ENCODE data around the gene TTLL3. TPM values are rescaled to one million over a fixed set of nuclear protein-coding genes. Genes with fewer than 3 reads are reported as not detected.

Gene TTLL3
- total RNA-seq, 1 donor from 2014 or later = 16.5 TPM

DNA sequence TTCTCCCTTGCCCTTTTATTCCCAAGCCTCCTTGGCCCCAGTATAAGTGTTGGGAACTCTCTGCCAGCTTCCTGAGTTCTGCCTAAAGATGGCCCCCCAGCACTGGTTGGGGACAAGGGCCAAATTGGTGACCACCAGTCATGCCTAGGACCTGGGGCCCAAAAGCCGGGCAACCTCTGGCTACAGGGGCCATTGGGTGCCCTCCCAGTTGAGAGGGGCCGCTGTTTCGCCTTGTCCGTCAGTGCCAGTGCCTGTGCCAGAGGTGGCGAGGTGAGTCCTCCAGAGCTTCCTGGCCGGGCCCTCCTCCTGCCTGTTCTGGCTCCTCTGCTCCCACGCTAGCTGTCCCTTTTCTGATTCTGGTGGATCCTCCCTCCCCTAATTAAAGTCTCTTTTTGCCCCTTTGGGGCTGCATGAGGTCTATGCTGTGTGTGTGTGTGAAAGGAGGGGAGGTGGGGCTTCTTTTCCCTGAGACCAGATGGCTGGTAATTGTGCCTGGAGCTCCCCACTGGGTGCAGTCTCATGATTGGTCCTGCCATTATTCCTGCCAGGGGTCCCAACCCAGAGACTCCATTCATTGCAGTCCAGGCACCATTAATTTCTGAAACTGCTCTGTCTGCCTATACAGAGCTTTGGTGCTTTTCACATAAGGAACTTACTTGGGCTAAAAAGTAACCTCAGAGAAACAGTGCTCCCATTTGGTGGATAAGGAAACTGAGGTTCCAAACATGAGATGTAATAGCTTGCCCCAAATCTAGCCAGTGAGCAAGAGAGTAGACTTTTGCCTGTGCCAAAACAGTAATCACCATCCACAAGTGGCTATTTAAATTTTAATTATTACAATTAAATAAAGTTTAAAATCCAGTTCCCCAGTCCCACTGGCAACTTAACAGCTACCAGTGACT, 3.1 kb upstream of the TTLL3 start:
- no peak for DNase-seq

DNA sequence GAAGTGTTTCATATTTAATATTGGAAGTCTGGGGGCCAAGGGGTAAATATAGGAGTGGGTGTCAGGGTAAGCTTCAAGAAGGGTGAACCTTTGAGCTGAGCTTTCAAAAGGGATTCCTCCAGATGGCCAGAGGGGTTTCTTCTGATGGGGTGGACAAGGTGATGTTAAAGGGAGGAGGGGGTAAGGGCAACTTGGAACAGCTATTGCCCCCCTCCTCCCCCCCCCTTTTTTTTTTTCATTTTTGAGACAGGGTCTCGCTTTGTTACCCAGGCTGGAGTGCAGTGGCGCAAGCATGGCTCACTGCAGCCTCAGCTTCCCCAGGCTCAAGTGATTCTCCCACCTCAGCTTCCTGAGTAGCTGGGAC, 2.1 kb upstream of the TTLL3 start:
- DNase-seq = no peak

DNA sequence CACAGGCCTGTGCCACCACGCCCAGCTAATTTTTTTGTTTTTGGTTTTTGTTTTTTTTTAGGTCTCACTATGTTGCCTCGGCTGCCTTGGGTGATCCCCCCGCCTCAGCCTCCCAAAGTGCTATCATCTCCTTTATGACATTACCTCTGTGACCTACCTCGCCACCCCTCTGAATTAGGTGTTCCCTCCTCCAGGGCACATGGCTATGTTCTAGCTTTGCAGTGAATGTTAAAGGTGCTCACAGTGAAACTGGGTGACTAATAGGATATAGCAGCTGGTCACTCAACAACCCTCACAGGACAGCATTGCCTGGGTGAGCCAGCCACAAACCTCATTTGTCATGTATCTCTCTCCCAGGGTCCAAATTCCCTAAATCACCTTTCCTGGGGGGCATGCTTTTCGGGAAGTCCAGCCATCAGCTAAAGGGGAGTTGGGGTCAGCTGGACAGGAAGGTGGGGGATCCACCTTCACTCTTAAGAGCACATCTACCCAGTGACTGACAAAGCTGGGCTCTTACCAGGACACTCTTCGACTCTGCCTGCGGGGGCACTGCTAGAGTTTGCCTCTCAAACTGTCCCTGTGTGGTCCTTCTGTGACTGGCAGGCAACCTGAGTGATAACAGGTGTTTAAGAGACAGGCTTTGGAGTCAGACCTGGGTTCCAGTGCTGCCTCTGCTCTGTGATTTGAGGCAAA, 1.6 kb upstream of the TTLL3 start:
- DNase-seq = no peak

DNA sequence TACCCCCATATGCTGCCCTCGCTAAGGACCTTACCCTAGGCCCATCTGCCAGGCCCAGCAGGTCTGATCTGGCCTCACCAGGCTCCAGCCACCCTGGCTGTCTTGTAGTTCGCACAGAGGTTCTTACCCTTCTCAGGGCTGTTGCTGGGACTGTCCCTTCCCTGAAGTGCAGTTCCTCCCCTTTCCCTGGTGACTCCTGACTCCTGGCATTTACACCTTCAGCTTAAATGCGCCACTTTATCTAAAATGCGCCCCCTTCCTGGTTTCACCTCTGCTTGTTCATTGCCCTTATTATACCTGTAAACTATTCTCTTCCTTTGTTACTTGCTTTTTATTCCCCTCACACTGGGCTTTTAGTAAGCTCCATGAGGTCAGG, 835 bp upstream of the TTLL3 start:
- DNase-seq = no peak

GRCh38 chr3:9810433-9810770, 340 bp downstream of the TTLL3 start:
- DNase-seq = no peak

- DNase-seq = no peak
Measured at GRCh38 chr3:9810846-9811245, 784 bp downstream of the TTLL3 start.

DNA sequence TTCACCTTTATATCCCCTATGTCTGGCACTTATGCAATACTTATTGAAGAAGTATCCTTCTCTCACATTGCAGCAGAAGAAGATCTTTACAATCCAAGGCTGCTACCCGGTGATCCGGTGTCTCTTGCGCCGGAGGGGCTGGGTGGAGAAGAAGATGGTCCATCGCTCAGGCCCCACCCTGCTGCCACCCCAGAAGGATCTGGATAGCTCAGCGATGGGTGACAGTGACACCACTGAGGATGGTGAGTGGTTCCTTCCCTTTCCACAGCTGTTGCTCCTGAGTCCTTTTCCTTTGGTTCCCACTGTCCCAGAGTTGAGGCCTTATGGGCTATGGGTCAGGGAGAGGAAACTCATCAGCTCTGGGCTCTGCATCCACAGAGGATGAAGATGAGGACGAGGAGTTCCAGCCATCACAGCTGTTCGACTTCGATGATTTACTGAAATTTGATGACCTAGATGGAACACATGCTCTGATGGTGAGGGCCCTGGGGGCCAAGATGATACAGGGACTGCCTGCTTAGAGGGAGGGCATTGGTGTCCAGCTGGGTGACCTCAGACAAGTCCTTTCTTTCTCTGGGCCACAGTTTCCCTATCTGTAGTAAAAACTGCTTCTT, 2.9 kb downstream of the TTLL3 start:
- no peak for DNase-seq

GRCh38 chr3:9815986-9816385, 5.9 kb downstream of the TTLL3 start:
- no peak for DNase-seq

GRCh38 chr3:9817436-9817835, 7.4 kb downstream of the TTLL3 start:
- DNase-seq = no peak

DNA sequence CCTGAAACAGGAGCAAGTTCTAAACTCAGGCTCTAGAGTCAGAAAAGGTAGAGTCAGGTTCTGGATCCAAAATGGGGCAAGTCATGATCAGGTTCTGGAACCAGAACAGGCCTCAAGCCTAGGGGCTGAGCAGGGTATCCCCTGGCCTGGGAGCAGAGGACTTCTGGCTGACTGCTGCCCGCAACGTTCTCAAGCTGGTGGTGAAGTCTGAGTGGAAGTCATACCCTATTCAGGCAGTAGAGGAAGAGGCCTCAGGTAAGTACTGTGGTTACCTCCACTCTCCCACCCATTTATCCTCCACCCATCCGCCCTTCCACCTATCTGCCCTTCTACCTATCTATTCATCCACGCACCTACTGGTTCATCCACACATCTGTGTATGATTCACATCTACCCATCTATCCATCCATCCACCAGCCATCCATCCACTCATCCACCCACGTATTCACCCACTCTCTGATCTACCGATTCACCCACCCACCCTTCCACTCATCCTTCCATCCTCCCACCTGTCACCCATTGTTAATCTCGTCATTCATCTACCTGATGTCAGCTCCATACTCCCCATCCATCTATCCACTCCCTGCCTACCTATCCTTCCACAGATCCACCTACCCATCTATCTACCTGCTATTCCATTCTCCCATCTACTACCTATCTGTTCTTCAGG, 8.7 kb downstream of the TTLL3 start:
- DNase-seq = no peak

DNA sequence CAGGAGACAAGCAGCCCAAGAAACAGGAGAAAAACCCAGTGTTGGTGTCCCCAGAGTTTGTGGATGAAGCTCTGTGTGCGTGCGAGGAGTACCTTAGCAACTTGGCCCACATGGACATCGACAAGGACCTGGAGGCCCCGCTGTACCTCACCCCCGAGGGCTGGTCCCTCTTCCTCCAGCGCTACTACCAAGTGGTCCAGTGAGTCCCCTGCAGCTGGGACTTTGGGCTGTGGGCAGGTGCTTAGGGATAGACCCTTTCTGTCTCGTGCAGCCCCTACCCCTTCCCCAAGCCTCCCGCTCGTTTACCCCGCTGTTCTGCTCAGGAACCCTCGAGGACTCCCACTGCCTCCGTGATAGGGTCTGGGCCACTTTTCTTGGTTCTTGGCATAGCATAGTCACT, 10.5 kb downstream of the TTLL3 start:
- DNase-seq = no peak

DNA sequence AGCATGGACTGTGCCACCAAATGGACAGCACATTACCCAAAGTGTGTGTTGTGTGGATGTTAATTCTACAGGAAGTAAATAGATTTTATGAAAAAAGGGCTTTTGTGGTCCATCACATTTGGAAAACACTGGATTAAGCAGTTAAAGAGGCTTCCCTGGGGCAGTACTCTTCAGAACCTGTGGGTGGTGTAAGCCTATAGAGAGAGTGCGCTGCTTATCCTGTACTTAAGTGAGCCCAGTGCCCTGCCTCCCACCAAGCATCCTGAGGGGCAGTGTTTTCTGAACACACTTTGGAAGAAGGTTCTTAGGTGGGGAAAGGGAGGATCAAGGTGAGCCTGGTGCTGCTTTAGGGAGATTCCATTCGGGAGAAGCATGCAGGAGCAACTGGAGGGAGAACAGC, 10.9 kb downstream of the TTLL3 start:
- no peak for DNase-seq

DNA sequence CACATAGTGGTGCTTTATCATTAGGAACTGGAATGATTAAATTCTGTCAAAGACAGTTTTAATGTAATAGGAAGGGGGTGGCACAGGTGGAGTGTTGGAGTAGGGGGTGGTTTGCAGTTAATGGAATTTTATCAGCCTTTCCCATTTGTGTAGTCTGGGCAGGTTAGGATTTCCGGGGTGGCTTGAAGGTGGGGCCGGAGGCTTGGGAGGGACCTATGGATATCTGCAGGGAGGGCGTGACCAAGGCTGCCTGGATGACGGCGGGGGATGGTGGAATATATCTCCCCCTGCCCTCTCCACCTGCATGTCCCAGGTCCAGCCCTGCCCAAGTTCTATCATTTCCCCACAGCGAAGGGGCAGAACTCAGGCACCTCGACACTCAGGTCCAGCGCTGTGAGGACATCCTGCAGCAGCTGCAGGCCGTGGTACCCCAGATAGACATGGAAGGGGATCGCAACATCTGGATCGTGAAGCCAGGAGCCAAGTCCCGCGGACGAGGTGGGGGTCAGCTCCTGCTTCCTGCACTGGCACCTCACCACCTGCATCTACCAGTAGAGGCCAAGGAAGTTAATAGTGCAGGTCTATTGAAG, 15.5 kb downstream of the TTLL3 start:
- DNase-seq = no peak

GRCh38 chr3:9826815-9827573, 16.9 kb downstream of the TTLL3 start:
- DNase-seq = no peak

- no peak for DNase-seq
Measured at GRCh38 chr3:9828801-9829755, 19.0 kb downstream of the TTLL3 start.

- DNase-seq = no peak
Measured at GRCh38 chr3:9831253-9831652, 21.2 kb downstream of the TTLL3 start.

DNA sequence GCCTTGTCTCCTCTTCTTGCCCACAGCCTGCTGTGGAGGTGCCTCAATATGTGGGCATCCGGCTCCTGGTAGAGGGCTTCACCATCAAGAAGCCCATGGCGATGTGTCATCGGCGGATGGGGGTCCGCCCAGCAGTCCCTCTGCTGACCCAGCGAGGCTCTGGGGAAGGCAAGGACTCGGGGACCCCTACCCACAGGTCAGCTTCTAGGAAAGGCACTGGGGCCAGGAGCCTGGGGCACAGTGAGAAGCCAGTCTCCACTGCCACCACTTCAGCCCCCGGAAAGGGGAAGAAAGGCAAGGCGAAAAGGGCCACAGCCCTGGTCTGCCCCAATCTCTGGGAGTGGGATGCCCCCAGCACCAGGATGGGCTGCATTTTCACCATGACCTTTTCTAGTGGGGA, 23.0 kb downstream of the TTLL3 start:
- no peak for DNase-seq

DNA sequence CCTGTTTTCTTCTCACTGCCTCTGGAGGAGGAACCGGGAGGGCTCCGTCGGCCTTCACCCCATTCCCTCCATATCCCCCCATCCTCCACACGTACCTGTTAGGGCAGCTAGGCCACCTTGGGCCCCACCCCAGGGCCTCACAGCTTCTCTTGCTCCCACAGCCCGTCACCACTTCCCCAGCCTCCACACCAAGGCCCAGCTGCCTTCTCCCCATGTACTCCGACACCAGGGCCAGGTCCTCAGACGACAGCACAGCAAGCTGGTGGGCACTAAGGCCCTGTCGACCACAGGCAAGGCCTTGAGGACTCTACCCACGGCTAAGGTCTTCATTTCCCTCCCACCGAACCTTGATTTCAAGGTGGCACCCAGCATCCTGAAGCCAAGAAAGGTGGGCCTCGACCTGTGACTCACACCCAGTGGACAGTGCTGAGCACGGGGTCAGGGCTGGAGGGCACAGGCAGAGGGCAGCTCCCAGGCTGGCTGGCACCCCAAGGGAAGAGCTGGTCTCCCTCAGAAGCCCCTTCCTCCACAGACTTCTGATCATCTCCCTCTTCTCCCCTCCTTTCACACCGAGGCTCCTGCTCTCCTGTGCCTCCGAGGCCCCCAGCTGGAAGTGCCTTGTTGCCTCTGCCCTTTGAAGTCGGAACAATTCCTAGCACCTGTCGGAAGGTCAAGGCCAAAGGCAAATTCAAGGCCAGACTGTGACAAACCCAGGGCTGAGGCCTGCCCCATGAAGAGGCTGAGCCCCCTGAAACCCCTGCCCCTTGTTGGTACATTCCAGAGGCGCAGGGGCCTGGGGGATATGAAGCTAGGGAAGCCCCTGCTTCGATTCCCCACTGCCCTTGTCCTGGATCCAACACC, 24.7 kb downstream of the TTLL3 start:
- no peak for DNase-seq

- no peak for DNase-seq
Measured at GRCh38 chr3:9837701-9838582, 27.9 kb downstream of the TTLL3 start.
